ENCODE measurements around the gene RBM33.

RBM33 gene

DNA sequence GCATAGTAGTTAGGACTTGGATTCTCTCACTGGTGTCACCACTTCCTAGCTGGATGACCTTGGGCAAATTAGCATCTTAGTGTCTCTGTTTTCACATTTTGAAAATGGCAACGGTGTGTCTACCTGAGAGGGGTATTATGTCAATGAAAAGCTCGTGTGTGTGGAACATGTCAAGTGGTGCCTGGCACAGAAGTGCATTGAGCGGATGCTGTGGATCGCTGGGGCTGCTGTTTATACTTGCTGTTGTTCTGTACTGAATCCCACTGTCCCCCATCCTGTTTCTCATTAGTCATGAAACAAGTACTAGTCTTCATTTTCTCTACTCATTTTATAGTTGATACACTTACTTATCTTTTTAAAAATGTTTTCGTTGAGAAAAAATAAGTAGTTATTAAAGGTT is 26.1 kb downstream of the RBM33 start:
- no peak for DNase-seq (ENCODE audit: low spot score)
- TF ChIP-seq, protein P1, sequence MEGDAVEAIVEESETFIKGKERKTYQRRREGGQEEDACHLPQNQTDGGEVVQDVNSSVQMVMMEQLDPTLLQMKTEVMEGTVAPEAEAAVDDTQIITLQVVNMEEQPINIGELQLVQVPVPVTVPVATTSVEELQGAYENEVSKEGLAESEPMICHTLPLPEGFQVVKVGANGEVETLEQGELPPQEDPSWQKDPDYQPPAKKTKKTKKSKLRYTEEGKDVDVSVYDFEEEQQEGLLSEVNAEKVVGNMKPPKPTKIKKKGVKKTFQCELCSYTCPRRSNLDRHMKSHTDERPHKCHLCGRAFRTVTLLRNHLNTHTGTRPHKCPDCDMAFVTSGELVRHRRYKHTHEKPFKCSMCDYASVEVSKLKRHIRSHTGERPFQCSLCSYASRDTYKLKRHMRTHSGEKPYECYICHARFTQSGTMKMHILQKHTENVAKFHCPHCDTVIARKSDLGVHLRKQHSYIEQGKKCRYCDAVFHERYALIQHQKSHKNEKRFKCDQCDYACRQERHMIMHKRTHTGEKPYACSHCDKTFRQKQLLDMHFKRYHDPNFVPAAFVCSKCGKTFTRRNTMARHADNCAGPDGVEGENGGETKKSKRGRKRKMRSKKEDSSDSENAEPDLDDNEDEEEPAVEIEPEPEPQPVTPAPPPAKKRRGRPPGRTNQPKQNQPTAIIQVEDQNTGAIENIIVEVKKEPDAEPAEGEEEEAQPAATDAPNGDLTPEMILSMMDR (IDR thresholded peaks at IDR 0.05; ENCODE audit: extremely low read depth, missing control alignments) = no peak

DNA sequence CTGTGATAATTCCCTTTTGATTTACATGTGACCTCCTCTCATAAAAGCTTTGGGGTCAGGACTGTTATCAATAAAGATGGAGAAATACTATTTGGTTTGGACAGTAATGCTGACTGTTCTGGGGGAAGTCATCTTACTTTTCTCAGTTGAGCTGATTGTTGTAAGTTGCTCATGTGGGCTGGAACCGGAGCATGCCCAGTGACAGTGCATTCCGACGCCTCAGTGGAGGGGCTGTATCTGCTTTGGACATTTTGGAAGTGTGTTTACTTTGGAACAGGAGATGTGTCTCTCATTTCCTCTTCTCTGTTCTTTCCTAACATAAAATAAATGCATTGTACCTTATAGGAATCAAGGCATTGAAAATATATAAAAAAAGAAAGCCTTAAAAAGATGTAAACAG is 30.1 kb downstream of the RBM33 start:
- TF ChIP-seq, protein P1 (IDR thresholded peaks at IDR 0.05; ENCODE audit: extremely low read depth, missing control alignments) = no peak
- DNase-seq (ENCODE audit: low spot score) = no peak

DNA sequence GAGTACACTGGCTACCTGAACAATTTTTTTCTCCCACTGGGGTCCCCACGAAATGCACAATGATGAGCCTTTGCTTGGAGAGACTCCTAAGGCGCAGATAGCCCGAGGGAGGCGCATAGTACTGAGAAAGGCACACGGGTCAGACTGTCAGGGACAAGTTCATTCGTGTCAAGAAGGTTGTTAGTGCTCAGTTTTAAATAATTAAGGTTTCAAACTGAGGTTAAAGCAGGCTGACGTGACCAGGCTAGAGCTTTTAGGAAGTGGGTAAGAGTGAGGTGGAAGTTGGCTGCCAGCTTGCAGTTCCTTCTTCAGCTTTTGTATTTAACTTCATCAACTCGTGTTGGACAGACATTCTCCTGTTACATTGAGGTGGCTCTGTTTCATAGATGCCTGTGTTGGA is 31.6 kb downstream of the RBM33 start:
- TF ChIP-seq, protein P1 (IDR thresholded peaks at IDR 0.05; ENCODE audit: extremely low read depth, missing control alignments) = no peak
- DNase-seq (ENCODE audit: low spot score) = no peak

DNA sequence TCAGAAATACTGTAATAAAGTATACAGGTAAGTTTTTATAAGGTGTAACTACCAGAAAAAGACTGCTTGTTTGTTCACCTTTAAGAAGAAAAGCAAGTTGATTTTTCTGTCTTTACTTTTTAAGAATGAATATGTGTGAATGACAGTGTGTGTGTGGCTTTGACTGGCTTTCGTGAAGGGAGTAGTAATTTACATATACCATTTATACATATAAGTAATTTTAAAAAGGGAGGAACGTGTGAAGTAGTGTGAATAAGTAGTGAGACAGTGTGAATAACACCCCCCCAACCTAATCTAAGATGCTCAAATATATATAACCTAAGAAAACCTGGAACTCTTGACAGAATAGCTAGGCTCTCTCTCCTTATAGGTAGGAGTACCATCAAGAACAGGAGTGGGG is 33.2 kb downstream of the RBM33 start:
- TF ChIP-seq, protein P1 (IDR thresholded peaks at IDR 0.05; ENCODE audit: extremely low read depth, missing control alignments) = no peak
- DNase-seq (ENCODE audit: low spot score) = no peak

DNA sequence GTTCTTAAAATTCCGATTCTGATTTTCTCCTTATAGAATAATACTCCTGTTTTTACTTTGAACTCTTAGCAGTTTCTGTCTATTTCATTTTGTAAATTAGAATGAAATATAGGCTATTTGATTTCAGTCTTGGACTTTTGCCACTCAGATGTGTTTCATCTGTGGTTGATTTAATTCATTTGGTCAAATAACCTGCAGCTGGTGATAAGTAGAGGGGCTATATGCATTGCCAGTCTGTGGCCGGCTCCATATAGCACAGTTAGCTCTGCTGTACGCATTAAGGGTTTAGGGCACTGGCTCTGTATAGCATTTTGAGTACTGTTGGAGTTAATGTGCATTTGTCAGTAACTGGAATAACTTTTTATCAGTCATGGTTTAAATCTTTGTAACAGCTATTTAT is 35.7 kb downstream of the RBM33 start:
- TF ChIP-seq, protein P1 (IDR thresholded peaks at IDR 0.05; ENCODE audit: extremely low read depth, missing control alignments) = no peak
- DNase-seq (ENCODE audit: low spot score) = no peak

DNA sequence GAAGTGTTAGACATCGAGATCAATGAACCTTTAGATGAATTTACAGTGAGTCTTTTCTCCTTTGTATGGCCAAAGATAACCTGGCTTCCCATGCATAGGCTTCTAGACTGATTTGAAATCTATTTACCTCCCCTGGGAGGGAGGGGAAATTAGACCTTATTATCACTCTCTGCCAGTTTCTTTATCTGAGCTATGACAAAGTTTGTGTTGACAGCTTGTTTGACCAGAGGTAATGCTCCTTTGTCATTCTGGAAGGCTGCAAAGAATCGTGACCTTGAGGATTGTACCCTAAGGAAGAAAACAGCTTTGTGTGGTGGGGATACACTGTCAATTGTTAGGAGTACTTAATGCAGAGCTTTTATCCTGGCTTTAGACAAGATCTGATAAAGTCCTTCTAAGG is 36.4 kb downstream of the RBM33 start:
- DNase-seq (ENCODE audit: low spot score) = no peak
- TF ChIP-seq, protein P1 (IDR thresholded peaks at IDR 0.05; ENCODE audit: extremely low read depth, missing control alignments) = no peak

DNA sequence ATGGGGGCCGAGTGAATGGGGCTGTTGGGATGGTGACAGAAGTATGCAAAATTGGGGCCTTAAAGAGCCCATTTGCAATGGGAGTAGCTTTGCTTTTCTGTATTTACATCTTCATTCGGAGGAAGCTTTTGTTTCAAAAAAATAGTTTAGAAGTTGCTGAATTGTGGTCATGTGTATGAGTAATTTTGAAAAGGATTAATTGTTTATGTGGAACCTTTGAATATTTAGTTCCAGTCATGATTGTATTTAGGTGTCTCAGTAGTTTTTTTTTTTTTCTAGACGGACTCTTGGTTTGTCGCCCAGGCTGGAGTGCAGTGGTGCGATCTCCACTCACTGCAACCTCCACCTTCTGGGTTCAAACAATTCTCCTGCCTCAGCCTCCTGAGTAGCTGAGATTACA is 37.2 kb downstream of the RBM33 start:
- TF ChIP-seq, protein P1 (IDR thresholded peaks at IDR 0.05; ENCODE audit: extremely low read depth, missing control alignments) = no peak
- DNase-seq (ENCODE audit: low spot score) = peak; percentile 13
